T-helper 2 cell treated with Interferon-gamma antibody and Interleukin-4, amounts not matched to agents 100 ng/mL and 5 ng/mL, for 36 hours (primary cell): ENCODE data around the gene IQUB. TPM values are rescaled to one million over a fixed set of nuclear protein-coding genes. Genes with fewer than 3 reads are reported as not detected.
"Not testable (repeated sequence)": the region's sequence is repeated elsewhere in the genome, so short reads cannot be mapped to it uniquely, and the experiment has no call there.

Source experiments
- intact Hi-C: fragments of 100-400 bp; cut with micrococcal nuclease; formaldehyde crosslinking; loops from one replicate; pipeline ENCODE4 v1.15.1; 2023
- total RNA-seq: library from RNA; stranded (reverse); gene quantifications from 2 replicates; pipeline ENCODE4 v1.2.3, GENCODE V29; 2022

IQUB gene
- total RNA-seq, 1 donor from 2014 or later, result not detected

DNA sequence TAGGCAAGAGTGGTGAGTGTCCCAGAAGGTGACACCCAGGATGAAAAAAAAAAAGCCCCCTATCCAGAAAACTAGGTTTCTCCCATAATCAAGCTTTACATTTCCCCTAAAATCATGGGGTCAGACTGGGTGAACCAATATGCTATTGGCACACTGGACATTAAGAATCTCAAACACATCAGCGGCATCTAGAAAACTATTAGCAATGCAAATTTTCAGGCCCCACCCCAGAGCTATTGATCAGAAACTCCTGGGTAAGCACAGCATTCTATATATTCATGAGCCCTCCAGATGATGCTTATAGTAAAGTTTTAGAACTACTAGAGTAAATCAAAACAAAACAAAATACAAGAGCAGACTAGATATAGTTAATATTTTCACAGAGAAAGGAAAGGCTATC lies 36.4 kb downstream of the IQUB start:
- intact Hi-C loops, result loop anchor here (10.0 kb wide), 1 partner anchor 367 kb away; no protein-coding TSS in a partner anchor

DNA sequence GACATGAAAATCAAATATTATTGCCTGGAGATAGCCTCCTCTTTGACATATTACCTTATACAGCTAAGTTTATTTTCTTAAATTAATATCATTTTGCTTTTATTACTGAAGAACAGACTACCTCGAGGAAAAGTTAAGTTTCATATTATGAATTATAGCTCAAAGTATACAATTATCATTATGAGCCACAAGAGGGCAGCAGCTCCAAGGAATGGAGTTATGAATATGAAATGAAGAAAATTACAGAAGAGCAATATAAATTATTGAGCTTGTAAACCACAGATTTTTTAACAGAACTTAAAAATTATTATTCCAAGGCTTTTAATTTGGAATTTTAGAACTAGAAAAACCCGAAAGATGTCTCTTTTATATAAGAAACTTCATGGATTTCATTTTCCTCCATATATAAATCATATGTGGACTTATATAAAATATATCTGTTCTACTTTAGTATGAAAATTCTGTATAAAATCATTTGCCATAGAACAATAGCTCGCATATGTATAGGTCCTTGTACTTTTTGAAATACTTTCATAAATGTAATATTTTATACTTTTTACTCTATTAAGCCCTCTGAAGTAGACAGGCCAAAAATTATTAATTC lies 40.1 kb downstream of the IQUB start:
- intact Hi-C loops, result loop anchor here (1.0 to 10.0 kb wide), 3 partner anchors 43 to 371 kb away; no protein-coding TSS in a partner anchor

DNA sequence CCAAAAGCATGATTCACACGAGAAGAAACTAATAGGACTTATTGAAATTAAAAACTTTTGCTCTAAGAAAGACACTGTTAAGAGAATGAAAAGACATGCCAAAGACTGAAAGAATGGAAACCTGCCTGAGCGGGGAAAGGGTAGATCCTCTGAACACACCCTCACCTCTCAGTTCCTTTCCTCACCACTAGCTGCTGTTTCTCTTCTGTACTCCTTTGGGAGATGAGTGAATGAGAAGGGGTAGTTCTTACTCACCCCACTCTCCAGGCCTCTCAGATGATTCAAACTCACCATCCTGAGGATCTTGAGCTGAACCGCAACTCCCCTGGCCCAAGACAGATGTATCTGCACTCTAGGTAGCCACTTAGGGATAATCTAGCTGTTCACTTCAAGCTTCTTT lies 41.9 kb downstream of the IQUB start:
- intact Hi-C loops, result loop anchor here (5.0 to 10.0 kb wide), 2 partner anchors 210 to 372 kb away; no protein-coding TSS in a partner anchor

DNA sequence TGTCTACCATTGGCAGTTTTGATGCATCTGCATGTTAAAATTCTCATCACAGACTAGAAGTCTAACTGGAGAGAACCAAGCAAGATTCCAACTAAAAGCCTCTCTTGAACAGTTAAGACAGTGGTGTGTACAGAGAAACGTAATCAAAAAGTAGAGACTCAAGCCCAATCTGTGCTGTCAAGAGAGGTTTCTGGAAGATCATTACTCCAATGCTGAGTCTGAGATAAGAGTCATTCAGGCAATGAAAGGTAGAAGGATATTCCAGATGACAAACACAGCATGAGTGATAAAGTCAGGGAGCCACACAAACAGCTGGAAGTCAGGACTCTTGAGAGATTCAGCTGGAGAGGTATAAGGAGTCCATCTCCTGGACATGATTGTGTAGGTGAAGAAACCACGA lies 48.7 kb downstream of the IQUB start:
- intact Hi-C loops, result no loop called here

DNA sequence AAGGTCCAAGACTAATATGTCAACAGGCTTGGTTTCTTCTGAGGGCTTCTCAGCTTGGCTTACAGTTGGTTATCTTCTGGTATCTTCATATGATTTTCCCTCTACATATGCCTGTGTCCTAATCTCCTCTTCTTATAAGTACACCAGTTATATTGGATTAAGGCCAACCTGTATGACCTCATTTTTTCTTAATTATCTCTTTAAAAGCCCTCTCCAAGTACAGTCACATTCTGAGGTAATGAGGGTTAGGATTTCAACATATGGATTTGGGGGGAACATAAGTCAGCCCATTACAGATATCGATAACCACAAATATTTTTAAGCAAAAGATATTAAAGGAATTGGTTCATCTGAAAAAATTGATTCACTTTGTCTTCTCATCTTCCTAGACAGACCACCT lies 49.2 kb downstream of the IQUB start:
- intact Hi-C loops, result no loop called here

DNA sequence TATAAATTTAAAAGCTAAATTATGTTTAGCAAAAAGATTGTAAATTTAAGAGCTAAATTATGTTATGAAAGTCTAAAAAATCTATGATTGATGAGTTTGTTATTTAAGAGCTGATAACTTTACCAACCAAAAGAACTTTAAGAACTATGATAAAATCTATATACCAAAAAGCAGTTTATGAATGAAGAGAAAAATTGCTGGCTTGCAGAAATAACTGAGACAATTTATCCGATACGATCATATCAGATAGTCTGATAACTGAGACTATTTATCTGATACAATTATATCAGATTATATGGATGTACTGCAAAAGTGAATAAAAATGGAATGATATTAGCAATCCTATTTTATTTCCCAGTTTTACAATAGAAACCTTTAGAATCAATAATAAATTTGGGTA lies 50.2 kb downstream of the IQUB start:
- intact Hi-C loops, result no loop called here

DNA sequence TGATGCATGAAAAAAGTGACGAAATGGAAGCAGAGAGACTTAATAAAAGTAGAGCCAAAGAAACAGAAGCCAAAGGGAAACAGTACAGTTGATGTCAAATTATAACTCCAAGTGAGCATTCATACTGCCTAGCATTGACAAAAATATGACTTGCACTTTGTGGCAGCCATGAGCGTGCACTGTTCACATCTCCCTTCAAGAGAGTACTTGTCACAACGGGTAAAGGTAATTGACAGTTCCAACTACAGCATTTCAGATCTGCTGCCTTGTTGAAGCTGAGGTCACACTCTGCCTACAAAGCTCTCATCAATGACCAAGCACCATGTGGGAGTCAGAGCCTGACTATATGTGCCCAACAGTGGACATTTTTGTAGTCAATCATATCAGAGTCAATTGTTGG lies 54.3 kb downstream of the IQUB start:
- intact Hi-C loops, result no loop called here

DNA sequence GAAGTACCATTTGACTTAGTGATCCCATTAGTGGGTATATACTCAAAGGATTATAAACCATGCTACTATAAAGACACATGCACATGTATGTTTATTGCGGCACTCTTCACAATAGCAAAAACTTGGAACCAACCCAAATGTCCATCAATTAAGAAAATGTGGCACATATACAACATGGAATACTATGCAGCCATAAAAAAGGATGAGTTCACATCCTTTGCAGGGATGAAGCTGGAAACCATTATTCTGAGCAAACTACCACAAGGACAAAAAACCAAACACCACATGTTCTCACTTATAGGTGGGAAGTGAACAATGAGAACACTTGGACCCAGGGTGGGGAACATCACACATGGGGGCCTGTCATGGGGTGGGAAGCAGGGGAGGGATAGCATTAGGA lies 56.3 kb downstream of the IQUB start:
- intact Hi-C loops, result not testable (repeated sequence)

DNA sequence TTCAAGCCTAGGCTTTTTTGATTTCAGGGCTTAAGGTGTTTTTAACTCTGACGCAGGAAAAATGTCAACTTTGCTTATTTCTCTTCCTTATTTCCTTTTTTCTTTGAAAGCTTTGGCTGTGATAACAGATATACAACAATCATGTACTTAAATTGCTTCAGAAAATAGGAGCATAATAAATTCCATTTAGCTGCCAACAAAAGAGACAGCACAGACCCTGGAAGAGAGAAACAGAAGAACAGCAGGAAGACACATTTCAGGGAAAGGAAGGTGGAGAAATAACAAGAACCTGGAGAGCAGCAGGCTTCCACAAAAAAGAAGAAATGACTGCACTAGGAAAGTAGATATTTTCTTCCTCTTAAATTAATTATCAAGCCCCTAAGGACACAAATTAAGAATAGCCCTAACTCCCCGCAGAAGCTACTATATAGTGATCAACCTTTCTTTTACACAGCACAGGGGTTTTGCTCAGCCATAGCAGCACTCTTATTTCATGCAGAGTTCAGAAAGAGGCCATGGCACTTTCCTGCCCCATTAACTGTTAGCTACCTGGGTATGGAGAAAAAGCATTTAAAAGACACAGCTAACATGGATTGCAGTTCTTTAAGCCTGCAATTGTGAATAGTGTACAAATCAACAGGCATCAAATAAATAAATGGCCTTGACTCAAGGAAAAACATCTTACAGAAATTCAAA lies 61.5 kb downstream of the IQUB start:
- intact Hi-C loops, result no loop called here

DNA sequence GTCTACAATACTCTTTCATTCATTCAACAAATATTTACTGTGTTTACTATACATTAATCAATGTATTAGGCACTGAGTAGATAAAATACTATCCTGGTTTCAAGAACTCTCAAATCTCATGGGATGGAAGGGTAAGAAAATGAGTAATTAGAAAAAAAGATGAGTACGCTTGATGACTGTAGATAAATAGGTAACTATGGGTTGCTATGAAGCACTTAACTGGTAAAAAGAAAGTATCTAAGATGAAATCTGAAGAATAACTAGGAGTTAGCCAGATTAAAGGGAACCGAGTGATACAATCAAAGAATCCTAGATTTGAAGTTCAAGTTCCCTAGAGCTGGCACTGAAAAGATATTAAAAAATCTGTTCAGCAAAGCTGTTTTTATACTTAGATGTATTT lies 62.1 kb downstream of the IQUB start:
- intact Hi-C loops, result no loop called here

DNA sequence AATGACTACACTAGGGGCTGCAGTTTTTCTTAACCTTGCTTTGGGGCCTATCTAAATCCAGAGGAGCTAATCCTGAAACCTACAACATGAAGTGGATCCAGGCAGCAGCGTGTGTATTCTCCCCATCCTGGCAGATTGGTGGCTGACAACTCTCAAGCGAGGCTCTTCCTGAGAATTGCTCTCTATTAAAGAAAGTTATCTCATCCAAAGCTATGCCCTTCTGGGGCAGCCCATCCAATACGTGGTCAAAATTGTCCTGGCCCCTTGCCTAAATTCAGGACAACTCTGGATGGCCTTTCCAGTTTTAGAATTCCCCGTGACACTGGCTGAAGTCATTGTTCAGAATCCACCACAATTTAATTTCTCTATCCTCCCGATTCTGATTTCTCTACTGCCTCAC lies 66.1 kb downstream of the IQUB start:
- intact Hi-C loops, result no loop called here

DNA sequence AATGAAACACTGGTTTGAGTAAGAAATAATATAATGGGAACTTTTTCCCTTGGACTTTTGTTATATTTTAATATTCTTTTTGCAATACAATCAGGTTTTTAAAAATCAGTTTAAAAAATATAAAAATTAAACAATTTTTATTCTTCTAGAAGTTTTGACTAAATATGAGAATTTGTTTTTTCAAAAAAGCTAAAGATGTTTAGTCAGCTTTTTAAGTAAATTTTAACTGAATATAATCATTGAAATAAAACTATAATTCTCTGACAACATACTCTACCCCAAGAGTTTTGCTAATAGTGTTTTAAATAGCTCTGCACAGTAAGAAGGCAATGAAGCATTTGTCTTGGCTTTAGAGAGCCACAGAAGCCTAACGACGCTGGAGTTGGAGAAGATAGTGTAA lies 70.5 kb downstream of the IQUB start:
- intact Hi-C loops, result no loop called here

DNA sequence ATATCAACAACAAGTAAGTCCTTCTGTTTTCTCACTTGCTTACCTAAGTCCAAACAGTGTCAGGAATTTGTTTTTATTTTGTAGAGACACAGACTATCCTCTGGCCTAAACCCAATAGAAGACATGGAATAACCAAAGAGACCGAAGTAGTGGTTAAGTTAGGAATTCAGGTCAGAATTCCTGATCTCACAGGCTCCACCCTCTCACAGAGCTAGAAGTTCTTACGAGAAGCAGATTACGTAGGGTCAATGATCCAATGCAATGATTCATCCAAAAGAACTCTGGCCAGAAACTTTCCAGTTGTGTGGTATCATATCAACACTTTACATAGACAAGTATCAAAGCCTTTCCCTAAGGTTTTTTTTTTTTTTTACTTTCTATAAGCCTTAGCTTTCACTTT lies 73.8 kb downstream of the IQUB start:
- intact Hi-C loops, result no loop called here

DNA sequence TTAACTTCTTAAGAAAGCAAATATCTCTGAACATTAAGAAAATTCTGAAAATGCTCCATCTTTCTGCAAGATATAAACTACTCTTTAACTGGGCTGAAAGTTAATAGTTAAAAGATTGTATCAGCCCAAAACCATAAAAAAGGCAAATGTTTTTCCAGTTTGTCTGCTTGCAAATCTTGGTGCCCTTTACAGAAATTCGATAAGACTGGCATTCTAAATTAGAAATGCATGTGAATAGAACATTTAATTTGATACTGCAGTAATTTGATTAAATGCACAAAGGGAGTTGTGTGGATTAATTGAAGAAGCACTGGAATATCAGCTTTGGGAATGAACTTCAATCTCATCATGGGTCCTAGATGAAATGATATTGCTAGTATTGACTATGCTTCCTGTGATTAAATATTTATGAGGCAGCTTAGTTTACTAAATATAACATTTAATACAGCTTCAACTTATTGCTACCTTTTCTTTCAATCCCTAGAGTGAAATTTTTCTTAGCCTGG lies 78.4 kb downstream of the IQUB start:
- intact Hi-C loops, result no loop called here

DNA sequence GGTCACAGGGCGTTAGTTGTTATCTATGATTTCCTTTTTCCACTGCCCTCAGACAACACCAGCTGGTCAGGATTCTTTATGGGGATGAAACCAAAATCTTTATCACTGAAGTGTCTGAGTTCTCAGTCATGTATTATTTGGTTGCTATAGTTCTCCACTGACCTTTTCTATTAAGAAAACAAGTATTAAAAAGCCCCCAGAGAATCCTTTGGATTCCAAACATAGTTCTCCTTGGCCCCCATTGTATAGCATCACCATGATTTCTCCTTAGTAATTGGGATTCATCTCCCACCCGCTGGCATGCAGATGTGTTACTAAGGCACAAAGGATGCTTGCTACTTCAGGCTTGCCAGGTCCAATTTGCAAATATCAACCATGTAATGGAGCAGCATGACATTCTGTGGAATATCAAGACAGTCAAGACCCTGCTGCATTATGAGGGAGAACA lies 94.3 kb downstream of the IQUB start:
- intact Hi-C loops, result no loop called here

DNA sequence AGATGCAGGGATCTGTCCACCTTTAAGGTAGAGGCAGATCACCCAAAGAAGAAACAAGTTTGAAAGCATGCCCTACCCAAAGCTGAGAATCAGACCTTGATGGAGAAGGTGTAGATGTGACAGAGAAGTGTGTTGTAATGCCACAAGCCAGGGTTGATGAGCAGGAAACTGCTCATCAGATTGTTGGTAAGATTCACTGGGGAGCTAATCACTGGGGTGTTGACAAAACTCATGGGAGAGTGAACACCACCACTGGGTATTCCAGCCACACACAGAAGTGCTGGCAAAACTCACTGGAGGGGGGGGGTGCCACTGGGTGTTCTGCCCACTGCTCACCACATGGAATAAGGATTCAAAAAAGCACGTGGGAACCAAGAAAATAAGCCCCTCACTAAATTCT lies 95.2 kb downstream of the IQUB start:
- intact Hi-C loops, result no loop called here

DNA sequence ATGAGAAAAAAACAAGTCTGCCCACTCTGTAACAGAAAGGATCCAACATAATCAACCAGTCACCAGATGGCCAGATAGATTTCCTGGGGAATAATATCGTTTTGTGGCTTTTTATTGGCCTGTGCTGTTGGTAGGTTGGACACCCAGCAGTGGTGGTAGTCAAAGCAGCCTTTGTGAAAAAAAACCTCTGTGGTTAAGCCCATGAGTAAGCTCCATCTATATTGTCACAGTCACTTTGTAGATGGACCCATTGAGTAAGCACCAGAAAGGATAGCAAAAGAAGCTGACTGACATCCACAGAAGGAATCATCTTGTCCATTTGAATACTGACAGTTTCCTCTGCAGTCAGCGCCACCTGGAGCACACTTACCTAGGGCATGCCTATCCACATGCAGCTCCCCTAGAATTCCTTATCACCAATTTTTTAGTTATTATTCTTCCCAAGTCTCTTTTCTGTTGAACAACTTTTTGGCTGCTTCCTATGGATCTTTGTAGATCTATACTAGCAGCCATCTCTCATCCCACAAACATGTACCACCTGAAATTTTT lies 96.9 kb downstream of the IQUB start:
- intact Hi-C loops, result no loop called here

DNA sequence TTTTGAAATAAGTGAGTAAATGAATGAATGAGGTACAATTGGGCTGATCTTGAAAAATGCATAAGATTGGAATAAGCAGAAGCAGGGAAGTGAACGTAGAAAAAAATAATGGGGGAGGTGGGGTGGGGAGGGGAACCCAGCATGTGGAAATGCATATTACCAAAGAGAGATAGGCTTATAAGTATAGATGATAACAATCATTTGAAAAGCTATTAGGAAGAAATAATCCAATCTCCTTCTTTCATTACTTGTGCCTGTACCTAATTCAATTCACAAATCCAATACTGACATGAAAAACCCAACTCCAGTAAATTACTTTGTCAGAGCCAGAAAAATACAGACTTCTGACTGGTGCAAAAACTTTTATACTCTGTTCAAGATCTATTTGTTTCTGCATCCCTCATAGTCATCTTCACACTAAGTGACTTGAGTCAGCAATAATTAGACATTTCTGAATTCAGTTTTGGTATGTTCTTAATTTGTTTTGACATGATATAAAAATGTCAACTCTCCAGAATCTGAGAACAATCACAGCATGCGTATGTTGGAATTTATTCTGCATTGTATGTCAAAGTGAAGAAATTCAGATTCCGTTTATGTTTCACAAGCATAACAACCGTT lies 99.2 kb downstream of the IQUB start:
- intact Hi-C loops, result no loop called here

DNA sequence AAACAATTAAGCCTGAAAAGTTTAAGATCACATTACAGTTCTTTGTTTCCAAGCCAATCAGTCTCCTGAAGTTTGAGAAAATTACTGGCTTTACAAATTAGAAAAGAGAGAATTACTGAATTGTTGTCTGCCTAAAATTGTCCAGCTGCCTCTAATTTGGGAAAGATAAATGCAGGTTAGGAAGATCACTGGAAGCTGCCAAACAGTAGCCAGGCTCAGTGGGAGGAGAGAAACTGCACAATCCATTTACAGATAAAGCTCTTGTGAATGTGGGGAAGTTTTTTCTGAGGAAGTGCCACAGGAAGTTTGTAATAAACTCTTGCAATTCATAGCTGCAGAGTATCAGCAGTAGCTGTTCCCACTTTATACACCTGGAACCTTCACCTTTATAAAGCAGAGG lies 100.7 kb downstream of the IQUB start:
- intact Hi-C loops, result no loop called here

DNA sequence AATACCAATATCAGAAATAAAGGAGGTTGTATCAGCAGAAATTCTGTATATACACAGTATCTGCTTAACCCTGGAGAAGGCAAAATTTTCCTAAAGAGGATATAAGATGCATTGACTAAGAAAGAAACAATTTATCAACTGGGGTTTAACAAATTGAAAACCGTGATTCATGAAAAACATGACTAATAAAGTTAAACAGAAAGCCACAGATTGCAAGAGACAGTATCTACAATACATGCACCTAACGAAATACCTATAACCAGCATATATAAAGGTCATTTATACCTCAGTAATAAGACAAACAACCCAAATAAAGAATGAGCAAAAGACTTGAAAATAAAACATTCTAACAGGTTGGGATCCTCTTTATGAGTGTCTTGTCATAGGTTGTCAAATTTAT lies 101.8 kb downstream of the IQUB start:
- intact Hi-C loops, result no loop called here

DNA sequence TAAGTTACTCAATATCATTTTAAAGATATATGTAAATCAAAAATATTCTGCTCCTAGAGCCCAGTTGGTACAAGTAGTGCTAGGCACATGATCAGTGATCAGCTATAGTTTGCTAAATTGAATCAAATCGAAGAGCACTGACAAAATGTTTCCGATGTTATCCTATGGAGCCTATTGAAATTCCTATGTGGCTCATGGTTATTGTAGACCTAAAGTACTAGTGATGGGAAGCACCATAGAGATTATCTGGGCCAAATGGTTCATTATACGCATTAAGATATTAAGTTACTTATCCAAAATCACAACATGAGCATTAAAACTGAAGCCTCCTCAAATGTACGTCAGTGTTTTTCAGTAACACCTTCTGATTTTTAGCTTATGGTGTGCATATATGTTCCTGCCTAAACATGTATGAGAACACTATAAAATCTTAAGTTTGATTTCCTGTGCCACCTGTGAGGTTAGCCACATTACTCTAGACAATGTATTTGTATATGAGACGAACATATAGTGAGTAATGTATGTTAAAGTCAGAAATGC lies 103.2 kb downstream of the IQUB start:
- intact Hi-C loops, result no loop called here

DNA sequence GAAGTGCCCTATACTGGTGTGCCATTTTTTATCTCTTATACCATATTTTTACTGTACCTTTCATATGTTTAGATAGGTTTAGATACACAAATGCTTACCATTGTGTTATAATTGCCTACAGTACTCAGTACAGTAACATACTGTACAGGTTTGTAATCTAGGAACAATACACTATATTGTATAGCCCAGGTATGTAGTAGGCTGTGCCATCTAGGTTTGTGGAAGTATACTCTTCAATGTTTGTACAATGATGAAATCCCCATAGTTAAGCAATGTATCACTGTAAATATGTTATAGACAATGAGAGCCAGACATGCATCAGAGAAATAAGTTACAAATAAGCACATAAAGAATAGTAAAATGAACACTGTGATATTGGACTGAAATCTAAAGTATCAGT lies 109.1 kb downstream of the IQUB start:
- intact Hi-C loops, result no loop called here
